NB4 (cell line): ENCODE results near the gene HDAC4.

Experiments used
- DNase-seq: peaks from one replicate; pipeline ENCODE4 v3.0.0; 2010; ENCODE audit warnings: low read depth
- H3K4me3 ChIP-seq: one replicate; pipeline ENCODE4 v1.5.1; 2011; ENCODE audit warnings: mild to moderate bottlenecking, low read depth, low read length, moderate library complexity
- MYC ChIP-seq: IDR thresholded peaks from 2 replicates; pipeline ENCODE4 v1.6.1; 2011; ENCODE audit warnings: low read depth, low read length
- POLR2A ChIP-seq: IDR thresholded peaks from 2 replicates; pipeline ENCODE4 v1.6.1; 2011; ENCODE audit warnings: mild to moderate bottlenecking; ENCODE audit not compliant: insufficient read length; ENCODE audit errors: extremely low read depth
- TF ChIP-seq, protein P1 (sequence below): IDR thresholded peaks from one replicate; pipeline ENCODE4 v1.5.1; 2012; ENCODE audit warnings: low read depth, low read length
- TF ChIP-seq, protein P2 (sequence below): IDR thresholded peaks from 2 replicates; pipeline ENCODE4 v1.6.1; 2011; ENCODE audit warnings: low read depth, low read length

Gene HDAC4

DNA sequence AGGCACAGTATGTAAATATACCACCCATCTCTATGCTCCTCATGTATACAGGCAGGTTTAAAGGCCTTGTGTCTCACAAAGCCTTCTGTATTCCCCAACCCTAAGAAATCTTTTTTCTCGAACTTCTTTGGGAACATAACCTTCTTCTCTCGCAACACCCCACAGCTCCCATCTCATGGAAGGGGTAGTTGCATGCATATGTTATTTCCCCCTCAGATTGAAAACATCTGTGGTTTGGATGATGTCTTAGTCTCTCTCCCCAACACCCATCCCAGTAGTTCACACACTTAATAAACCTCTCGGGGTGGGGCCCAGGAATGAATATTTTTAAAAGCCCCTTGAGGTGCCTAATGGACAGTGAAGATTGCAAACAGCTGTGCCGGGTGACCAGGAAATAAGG, 21.0 kb upstream of the HDAC4 start:
- no peak overlapping the region for H3K4me3 ChIP-seq
- DNase-seq = no peak
- no peak for TF ChIP-seq POLR2A
- TF ChIP-seq, protein P1, sequence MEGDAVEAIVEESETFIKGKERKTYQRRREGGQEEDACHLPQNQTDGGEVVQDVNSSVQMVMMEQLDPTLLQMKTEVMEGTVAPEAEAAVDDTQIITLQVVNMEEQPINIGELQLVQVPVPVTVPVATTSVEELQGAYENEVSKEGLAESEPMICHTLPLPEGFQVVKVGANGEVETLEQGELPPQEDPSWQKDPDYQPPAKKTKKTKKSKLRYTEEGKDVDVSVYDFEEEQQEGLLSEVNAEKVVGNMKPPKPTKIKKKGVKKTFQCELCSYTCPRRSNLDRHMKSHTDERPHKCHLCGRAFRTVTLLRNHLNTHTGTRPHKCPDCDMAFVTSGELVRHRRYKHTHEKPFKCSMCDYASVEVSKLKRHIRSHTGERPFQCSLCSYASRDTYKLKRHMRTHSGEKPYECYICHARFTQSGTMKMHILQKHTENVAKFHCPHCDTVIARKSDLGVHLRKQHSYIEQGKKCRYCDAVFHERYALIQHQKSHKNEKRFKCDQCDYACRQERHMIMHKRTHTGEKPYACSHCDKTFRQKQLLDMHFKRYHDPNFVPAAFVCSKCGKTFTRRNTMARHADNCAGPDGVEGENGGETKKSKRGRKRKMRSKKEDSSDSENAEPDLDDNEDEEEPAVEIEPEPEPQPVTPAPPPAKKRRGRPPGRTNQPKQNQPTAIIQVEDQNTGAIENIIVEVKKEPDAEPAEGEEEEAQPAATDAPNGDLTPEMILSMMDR = no peak
- TF ChIP-seq, protein P2, sequence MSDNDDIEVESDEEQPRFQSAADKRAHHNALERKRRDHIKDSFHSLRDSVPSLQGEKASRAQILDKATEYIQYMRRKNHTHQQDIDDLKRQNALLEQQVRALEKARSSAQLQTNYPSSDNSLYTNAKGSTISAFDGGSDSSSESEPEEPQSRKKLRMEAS = no peak

DNA sequence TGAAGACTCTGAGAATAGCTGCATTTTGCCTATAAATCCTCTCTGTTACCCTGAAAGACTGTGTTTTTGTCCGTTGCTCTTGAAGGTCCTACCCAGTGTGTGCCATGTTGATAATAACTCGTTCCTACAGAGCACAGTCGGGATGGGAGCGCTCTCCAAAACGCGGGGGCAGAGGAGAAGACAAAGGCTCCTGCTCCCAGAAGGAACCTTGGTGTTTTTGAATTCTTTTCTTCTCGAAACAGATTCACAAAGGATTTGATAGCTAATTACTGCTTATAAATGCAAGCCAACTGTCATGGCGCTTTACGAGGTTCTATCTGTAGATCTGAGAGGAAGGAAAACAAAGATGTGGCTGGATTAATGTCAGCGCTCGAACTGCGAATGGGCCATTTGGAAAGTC, 19.3 kb upstream of the HDAC4 start:
- no peak overlapping the region for H3K4me3 ChIP-seq
- TF ChIP-seq, protein P2 = no peak
- no peak for TF ChIP-seq POLR2A
- no peak for DNase-seq

DNA sequence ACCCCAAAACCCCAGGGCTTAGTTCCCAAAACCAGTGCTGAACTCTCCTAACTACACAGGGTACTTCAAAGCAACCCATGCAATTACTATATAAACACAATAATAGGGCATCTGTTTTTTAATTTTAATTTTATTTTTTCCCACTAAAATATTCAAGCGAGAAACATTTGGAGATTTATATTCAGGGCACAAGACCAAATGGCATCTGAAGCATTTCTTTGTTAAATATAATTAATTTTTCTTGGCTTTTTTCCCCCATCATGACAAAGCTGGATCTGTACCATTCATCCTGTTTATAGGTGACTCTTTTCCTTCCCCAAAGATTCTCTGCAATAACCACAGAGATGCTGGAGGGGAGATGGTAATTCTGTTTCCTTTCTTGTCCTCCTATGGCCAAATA, 18.1 kb upstream of the HDAC4 start:
- no peak for TF ChIP-seq POLR2A
- TF ChIP-seq, protein P2 = no peak
- TF ChIP-seq, protein P1 = no peak
- TF ChIP-seq MYC = no peak
- no peak overlapping the region for H3K4me3 ChIP-seq
- DNase-seq = no peak

DNA sequence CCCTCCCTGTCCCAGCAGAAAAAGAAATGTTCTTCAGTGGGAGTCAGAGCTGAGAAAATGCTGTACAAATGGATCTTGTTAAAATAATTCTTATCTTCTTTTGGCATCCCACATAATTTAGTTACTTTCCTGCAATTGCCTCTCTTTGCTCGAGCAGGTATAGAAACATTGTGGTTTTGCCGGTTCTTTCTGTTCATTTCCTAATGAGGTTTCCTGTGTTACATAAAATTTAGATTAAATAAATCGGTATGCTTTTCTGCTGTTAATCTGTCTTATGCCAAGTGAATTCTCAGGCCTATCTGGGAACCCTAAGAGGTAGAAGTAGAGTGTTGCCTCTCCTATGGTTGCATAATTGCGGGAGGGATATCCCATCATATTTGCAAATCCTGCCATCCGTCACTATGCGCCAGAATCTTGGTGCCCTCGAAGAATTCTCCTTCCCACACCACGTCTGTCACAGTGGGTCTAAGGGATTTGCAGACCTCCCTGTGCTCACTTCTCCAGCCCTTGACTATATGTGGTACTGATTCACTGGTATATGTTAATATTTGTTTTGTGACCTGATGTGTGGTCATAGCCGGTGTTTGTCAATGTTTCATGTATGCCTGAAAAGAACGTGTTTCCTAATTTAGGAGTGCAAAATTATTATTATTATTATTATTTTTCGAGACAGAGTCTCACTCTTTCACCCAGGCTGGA, 12.2 kb upstream of the HDAC4 start:
- H3K4me3 ChIP-seq = no peak overlapping the region
- no peak for DNase-seq
- TF ChIP-seq POLR2A (no peak), MYC (no peak)
- TF ChIP-seq, protein P1 = no peak
- TF ChIP-seq, protein P2 = no peak

DNA sequence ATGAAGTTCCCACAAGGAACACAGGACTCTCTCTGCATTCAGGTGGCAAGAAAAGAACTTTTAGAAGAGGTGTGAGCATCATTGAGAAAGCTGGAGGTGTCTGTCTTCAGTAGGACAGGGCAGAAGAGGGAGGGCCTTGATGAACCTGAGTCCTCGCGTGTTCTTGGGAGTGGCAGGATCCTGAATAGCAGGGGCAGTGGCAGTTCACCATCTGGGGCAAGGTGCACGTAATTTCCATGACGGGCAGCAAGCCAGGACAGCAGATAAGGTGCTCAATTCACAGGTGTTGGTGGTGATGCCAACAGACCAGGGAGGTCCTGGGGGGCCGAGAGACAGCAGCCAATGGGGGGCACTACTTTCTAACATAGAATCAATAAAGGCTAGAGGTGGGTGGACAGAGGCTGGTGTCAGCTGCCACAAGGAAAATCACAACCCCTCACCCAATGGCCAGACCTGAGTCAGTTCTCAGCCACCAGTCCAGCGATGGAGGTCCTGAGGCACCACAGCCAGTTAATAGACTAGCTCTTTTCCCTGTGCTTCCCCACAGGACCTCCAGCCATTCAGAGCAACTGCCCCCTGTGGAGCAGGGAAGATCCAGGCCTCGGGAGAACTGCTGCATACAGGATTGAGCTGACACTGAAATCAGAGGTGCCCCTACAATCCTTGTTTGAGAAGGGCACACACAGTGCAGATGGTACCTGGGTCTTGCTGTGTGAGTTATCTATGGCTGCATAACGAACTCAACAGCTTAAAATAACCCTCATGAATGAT, 10.9 kb upstream of the HDAC4 start:
- TF ChIP-seq MYC = no peak
- TF ChIP-seq, protein P2 = no peak
- TF ChIP-seq POLR2A = no peak
- TF ChIP-seq, protein P1 = no peak
- no peak for DNase-seq
- H3K4me3 ChIP-seq = no peak overlapping the region

DNA sequence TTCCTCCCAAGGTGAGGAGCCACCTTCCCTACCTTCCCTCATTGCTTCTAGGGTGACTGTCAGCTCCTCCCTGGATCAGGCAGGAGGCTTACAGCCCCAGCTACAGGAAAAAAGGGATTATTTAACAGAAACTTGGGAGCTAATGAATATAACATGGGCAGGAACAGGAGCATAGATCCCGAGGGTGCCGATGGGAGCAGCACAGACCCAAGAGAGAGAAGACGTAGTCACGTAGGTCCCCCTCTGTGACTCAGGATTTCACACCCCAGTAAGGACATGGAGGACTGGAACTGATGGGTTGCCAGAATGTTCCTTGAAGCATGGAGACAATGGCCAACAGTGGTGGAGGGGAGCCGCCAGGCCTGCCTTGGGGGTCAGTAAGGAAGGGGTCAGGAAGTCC, 10.3 kb upstream of the HDAC4 start:
- no peak for DNase-seq
- H3K4me3 ChIP-seq = no peak overlapping the region
- TF ChIP-seq, protein P2 = no peak
- TF ChIP-seq MYC = no peak
- TF ChIP-seq, protein P1 = no peak
- TF ChIP-seq POLR2A = no peak
